ENCODE data around the gene TMEM41B. TPM values are rescaled to one million over a fixed set of nuclear protein-coding genes. Genes with fewer than 3 reads are reported as not detected.

Gene TMEM41B
- total and polyA plus RNA-seq, 2 of the 8 experiments (the other 6 are each of a cell fraction or from before 2014, with no cell fraction given): 24.3 to 50.1 TPM

- TF ChIP-seq CHD7 (IDR thresholded peaks at IDR 0.05; ENCODE audit: insufficient replicate concordance, low read length) (no peak), JUND (IDR thresholded peaks at IDR 0.05; ENCODE audit: low read length) (no peak), CTBP2 (IDR thresholded peaks at IDR 0.05; ENCODE audit: borderline replicate concordance, insufficient read depth, insufficient read length, low read length) (no peak)
Measured at GRCh38 chr11:9254416-9254815, 60.0 kb downstream of the TMEM41B start (continued).

Data from H1 (cell line).